ENCODE results near the gene MAML2.

The MAML2 gene

DNA sequence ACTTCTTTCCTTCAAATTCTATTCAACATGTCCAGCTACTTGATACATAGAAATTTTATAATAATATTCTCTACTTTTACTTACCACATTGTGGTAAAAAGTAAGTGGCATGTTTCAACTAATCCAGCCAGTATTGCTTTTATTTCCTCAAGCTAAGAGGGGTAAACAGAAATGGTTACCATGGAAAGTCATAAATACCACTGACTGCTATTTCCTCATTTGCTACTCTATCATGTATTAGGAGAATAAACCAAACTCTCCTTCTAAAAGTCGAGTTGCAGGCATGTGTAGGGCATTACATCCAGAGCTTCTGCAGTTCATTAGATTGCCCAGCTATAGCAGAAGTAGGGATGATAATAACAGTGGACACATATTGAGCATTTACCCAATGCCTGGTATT lies 208.4 kb downstream of the MAML2 start:
- in situ Hi-C loops (cut with MboI; ENCODE audit: low pct_unique_long_range_greater_than_20kb, low sequenced_read_pairs, unreplicated experiment), result no loop called here
- TF ChIP-seq, protein P1, sequence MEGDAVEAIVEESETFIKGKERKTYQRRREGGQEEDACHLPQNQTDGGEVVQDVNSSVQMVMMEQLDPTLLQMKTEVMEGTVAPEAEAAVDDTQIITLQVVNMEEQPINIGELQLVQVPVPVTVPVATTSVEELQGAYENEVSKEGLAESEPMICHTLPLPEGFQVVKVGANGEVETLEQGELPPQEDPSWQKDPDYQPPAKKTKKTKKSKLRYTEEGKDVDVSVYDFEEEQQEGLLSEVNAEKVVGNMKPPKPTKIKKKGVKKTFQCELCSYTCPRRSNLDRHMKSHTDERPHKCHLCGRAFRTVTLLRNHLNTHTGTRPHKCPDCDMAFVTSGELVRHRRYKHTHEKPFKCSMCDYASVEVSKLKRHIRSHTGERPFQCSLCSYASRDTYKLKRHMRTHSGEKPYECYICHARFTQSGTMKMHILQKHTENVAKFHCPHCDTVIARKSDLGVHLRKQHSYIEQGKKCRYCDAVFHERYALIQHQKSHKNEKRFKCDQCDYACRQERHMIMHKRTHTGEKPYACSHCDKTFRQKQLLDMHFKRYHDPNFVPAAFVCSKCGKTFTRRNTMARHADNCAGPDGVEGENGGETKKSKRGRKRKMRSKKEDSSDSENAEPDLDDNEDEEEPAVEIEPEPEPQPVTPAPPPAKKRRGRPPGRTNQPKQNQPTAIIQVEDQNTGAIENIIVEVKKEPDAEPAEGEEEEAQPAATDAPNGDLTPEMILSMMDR (IDR thresholded peaks at IDR 0.05; ENCODE audit: extremely low read depth, insufficient read depth, missing control alignments), result no peak
- no peak for DNase-seq (ENCODE audit: low spot score)

DNA sequence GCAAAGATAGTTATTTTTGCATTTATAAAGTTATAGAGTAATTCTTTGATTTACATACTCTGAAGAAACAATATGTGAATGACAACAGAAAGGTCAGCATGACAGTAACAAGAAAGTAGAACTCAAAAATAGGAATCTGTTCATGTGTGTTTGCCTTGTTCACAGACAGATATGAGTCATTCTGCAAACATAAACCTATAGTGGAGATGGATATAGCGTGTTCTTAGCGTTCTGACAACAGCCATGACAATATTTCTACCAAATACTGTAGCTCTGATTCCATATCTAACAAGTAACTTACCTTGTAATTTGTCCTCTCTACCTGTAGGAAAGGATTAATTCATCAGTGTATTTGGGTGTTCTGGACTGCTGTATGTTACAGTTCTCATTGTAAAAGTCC lies 210.6 kb downstream of the MAML2 start:
- no peak for DNase-seq (ENCODE audit: low spot score)
- TF ChIP-seq, protein P1 (IDR thresholded peaks at IDR 0.05; ENCODE audit: extremely low read depth, insufficient read depth, missing control alignments), result no peak

DNA sequence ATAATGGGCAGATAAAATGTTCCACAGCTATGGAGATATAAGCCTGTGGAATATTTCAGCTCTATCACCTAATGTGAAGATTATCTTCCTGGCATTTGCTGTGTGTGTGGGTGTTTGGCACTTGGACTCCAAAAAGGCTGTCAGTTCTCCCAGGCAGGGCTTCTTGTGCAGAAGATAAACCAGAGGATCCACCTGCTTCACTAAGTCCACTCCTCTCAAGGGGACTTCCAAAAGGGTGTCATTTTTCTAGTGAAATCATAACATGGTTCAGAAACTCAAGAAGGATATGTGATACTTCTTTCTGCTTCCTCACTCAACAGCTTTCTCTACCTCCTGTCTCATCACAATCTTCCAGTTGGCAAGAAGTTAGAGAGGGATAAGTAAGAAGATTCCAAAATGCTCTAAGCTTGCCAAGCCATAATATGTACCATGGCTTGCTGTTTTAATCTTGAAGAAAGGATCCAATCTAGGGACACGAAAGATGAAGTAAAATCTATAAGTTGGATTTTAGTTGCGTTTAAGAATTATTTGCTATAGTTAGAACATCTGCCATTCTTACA lies 212.9 kb downstream of the MAML2 start:
- in situ Hi-C loops (cut with MboI; ENCODE audit: low pct_unique_long_range_greater_than_20kb, low sequenced_read_pairs, unreplicated experiment), result no loop called here
- DNase-seq (ENCODE audit: low spot score), result no peak
- TF ChIP-seq, protein P1 (IDR thresholded peaks at IDR 0.05; ENCODE audit: extremely low read depth, insufficient read depth, missing control alignments), result no peak

More for the DNA sequence above, 210.6 kb downstream of the MAML2 start:
- in situ Hi-C loops (cut with MboI; ENCODE audit: low pct_unique_long_range_greater_than_20kb, low sequenced_read_pairs, unreplicated experiment), result no loop called here

DNA sequence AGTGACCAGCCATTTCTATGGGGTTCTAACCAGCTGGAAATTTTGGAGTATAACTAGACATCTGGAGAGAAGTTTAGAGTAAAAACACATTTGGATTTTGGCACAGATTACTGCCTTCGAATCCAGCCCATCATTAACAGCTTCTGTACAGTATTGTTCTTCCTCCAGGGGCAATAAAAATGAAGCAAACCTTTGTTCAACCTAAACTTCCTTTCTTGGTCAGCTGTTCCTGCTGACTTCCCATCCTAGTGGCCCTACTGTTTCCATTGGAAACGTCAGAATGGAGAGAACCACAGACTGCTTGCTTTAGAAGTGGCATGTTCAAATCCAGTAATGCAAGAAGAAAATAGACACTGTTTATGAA lies 215.4 kb downstream of the MAML2 start:
- TF ChIP-seq, protein P1 (IDR thresholded peaks at IDR 0.05; ENCODE audit: extremely low read depth, insufficient read depth, missing control alignments), result no peak
- no peak for DNase-seq (ENCODE audit: low spot score)
- in situ Hi-C loops (cut with MboI; ENCODE audit: low pct_unique_long_range_greater_than_20kb, low sequenced_read_pairs, unreplicated experiment), result no loop called here

DNA sequence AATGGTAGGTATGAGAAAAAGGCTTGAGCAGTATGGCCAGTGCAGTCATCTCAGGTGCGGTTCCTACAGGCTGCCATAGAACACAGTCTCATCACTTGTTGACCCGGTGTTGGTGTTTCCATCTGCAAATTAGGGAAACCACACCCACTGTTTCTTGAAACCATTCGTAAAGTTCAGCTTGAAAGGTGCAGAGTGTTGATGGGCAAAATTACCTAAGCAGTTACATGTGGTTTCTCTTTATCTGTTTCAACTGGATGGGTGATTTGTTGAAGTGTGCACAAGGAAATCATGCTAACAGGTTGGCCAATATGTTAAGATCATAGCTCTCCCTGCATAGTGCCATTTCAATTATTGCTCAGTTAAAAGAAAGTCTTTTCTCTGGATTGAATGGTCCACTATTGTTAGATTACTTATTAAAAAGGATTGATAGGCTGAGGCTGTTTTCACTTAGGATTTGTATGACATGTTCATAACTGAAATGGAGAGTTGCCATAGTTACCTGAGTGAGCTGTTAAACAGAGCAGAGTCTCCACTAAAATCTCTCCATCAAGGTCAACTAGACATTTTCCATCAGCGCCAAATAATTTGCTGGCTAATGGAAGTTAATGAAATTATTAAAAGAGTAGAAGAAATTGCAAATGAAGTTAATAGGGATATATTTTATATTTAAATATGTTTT lies 215.9 kb downstream of the MAML2 start:
- no peak for DNase-seq (ENCODE audit: low spot score)
- in situ Hi-C loops (cut with MboI; ENCODE audit: low pct_unique_long_range_greater_than_20kb, low sequenced_read_pairs, unreplicated experiment), result no loop called here
- TF ChIP-seq, protein P1 (IDR thresholded peaks at IDR 0.05; ENCODE audit: extremely low read depth, insufficient read depth, missing control alignments), result no peak

DNA sequence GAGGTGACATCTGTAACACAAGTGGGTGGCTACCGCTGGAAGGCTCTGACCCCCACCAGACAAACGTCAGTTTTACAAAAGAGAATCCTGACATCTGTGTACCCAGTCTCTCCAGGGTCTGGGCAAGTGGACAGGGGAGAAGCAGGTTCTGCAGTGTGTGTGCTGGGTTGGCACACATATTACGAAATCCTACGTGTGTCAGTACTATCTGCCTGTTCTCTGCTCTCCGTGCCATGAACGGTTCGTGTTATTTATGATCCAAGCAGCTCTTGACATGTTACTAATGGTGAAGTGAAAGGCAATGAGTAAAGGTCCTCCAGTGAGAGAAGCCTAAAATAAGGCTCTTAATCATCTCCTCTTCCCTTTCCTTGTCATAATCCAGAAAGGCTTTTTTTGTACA lies 217.6 kb downstream of the MAML2 start:
- in situ Hi-C loops (cut with MboI; ENCODE audit: low pct_unique_long_range_greater_than_20kb, low sequenced_read_pairs, unreplicated experiment), result no loop called here
- TF ChIP-seq, protein P1 (IDR thresholded peaks at IDR 0.05; ENCODE audit: extremely low read depth, insufficient read depth, missing control alignments), result no peak

More for the DNA sequence above, 217.6 kb downstream of the MAML2 start:
- DNase-seq (ENCODE audit: low spot score), result no peak

All from GM13977 (cell line).